Gastroesophageal sphincter (tissue), 4 donors: ENCODE data around the gene GSAP. TPM values are rescaled to one million over a fixed set of nuclear protein-coding genes. Genes with fewer than 3 reads are reported as not detected.

ENCODE experiments used
- ATAC-seq: fragments of 150-250 bp; one replicate; pipeline ENCODE4 v1.9.1; 2016; ENCODE audit warnings: mild to moderate bottlenecking, moderate library complexity
- H3K27ac ChIP-seq, 4 donors: fragments of 200-600 bp; sonication (generic) in 3 of 4; 1 replicate in 3 of 4; 2 replicates in 1 of 4; pipeline ENCODE4 v1.5.1; 2016 to 2019
- H3K27me3 ChIP-seq: fragments of 200-600 bp; sonication (generic); one replicate; pipeline ENCODE4 v1.5.1; 2019
- H3K36me3 ChIP-seq, 2 donors: fragments of 200-600 bp; sonication (generic); one replicate each; pipeline ENCODE4 v1.5.1; 2019; ENCODE audit warnings: control low read depth in 1 of 2
- H3K4me1 ChIP-seq, 3 donors: fragments of 200-600 bp; sonication (generic); 1 replicate in 2 of 3; 2 replicates in 1 of 3; pipeline ENCODE4 v1.5.1; 2016 to 2019; ENCODE audit warnings: control low read depth in 2 of 3
- H3K4me3 ChIP-seq, 2 donors: fragments of 200-600 bp; sonication (generic); one replicate each; pipeline ENCODE4 v1.5.1; 2019; ENCODE audit warnings: mild to moderate bottlenecking in 1 of 2, moderate library complexity in 1 of 2
- H3K9me3 ChIP-seq, 3 donors: fragments of 200-600 bp; sonication (generic); one replicate each; pipeline ENCODE4 v1.5.1; 2017 to 2019; ENCODE audit warnings: control low read depth in 2 of 3
- CTCF ChIP-seq, 4 experiments: fragments of 200-600 bp in 2 of 4; fragments of 450-650 bp in 2 of 4; sonication (generic) in 1 of 4; IDR thresholded peaks; one replicate each; pipeline ENCODE4 v1.5.1; 2017 to 2019; ENCODE audit warnings: antibody characterized with exemption in 4 of 4, mild to moderate bottlenecking in 2 of 4, moderate library complexity in 2 of 4
- EP300 ChIP-seq: sonication (generic); formaldehyde crosslinking; IDR thresholded peaks from one replicate; pipeline ENCODE4 v1.6.1; 2017; ENCODE audit warnings: antibody characterized with exemption, mild to moderate bottlenecking
- POLR2A ChIP-seq, 2 donors: fragments of 450-650 bp; IDR thresholded peaks; one replicate each; pipeline ENCODE4 v1.6.1; 2017; ENCODE audit warnings: antibody characterized with exemption in 2 of 2, mild to moderate bottlenecking in 2 of 2, moderate library complexity in 1 of 2
- POLR2AphosphoS5 ChIP-seq: sonication (generic); formaldehyde crosslinking; IDR thresholded peaks from one replicate; pipeline ENCODE4 v1.6.1; 2017; ENCODE audit warnings: antibody characterized with exemption
- WGBS, 2 donors: methylation state at CpG; one replicate each; pipeline ENCODE4 v1.1.5; 2018; ENCODE audit warnings: low coverage in 1 of 2; 5-methylcytosine and 5-hydroxymethylcytosine counted together
- total RNA-seq, 4 donors: library from RNA; depleted of rRNA; stranded (reverse); fragments of >200 nt; gene quantifications; one replicate each; pipeline ENCODE4 v1.1.0, GENCODE V29; 2016

Gene GSAP
- total RNA-seq, 4 donors from 2014 or later, result 12.8 to 23.7 (median 15.5) TPM

- Histone ChIP-seq H3K4me1 (peaks cover 20 to 77% (median 37%) of the 10 kb centered on the region in 3 donors), H3K36me3 (no peaks in the 10 kb centered on the region), H3K27me3 (no peaks in the 10 kb centered on the region), H3K9me3 (no peaks in the 10 kb centered on the region), H3K4me3 (no peak overlapping the region), H3K27ac (peak overlapping the region; percentile 82 to 86 (median 85))
- no peak for TF ChIP-seq EP300
- TF ChIP-seq POLR2A (IDR thresholded peaks at IDR 0.05), result no peak
- no peak for TF ChIP-seq CTCF (IDR thresholded peaks at IDR 0.05)
- no peak for TF ChIP-seq POLR2AphosphoS5
- no peak for ATAC-seq
- WGBS, 2 donors, result 22 to 25% methylated on average over 3 to 5 of the region's 6 CpGs
Observed at GRCh38 chr7:77327932-77328628, 88.1 kb downstream of the GSAP start.

GRCh38 chr7:77327067-77327931, 88.8 kb downstream of the GSAP start:
- H3K27me3 ChIP-seq, result no peaks in the 10 kb centered on the region
- TF ChIP-seq POLR2A (IDR thresholded peaks at IDR 0.05), result no peak
- peak; percentile 73 for TF ChIP-seq POLR2AphosphoS5
- TF ChIP-seq CTCF (IDR thresholded peaks at IDR 0.05), result no peak
- no peak for TF ChIP-seq EP300
- H3K27ac ChIP-seq, result peak overlapping the region; percentile 82 to 86 (median 85)
- H3K36me3 ChIP-seq, result no peaks in the 10 kb centered on the region
- WGBS, 2 donors, result 16 to 26% methylated on average over 6 to 10 of the region's 12 CpGs
- ATAC-seq, result peak; percentile 72
- H3K9me3 ChIP-seq, result no peaks in the 10 kb centered on the region
- peaks cover 20 to 75% (median 37%) of the 10 kb centered on the region in 3 donors for H3K4me1 ChIP-seq
- no peak overlapping the region for H3K4me3 ChIP-seq

GRCh38 chr7:77326131-77326530, 90.0 kb downstream of the GSAP start:
- Histone ChIP-seq H3K27ac (peak overlapping the region; percentile 82 to 86 (median 85)), H3K36me3 (no peaks in the 10 kb centered on the region)
- 27 to 57% methylated on average over 2 of the region's 3 CpGs for WGBS, 2 donors

GRCh38 chr7:77321300-77321699, 94.8 kb downstream of the GSAP start:
- no peak overlapping the region for H3K4me3 ChIP-seq
- H3K27ac ChIP-seq, result no peak overlapping the region
- H3K9me3 ChIP-seq, result no peaks in the 10 kb centered on the region
- 56 to 63% methylated on average over 2 of the region's 2 CpGs for WGBS, 2 donors
- no peaks in the 10 kb centered on the region for H3K27me3 ChIP-seq
- peaks cover 0 to 17% (median 0%) of the 10 kb centered on the region in 3 donors for H3K4me1 ChIP-seq
- TF ChIP-seq EP300 (no peak), POLR2A (IDR thresholded peaks at IDR 0.05) (no peak), POLR2AphosphoS5 (no peak), CTCF (IDR thresholded peaks at IDR 0.05) (no peak)
- no peak for ATAC-seq
- peaks cover 0 to 11% of the 10 kb centered on the region in 2 donors for H3K36me3 ChIP-seq

More at GRCh38 chr7:77326131-77326530, 90.0 kb downstream of the GSAP start:
- H3K4me1 ChIP-seq, result peaks cover 20 to 63% (median 28%) of the 10 kb centered on the region in 3 donors
- ATAC-seq, result no peak
- TF ChIP-seq CTCF (IDR thresholded peaks at IDR 0.05) (no peak), EP300 (no peak), POLR2A (IDR thresholded peaks at IDR 0.05) (no peak), POLR2AphosphoS5 (no peak)
- H3K4me3 ChIP-seq, result no peak overlapping the region
- H3K27me3 ChIP-seq, result no peaks in the 10 kb centered on the region
- H3K9me3 ChIP-seq, result no peaks in the 10 kb centered on the region
